MCF 10A (cell line): ENCODE measurements around the gene MON1B. TPM values are rescaled to one million over a fixed set of nuclear protein-coding genes. Genes with fewer than 3 reads are reported as not detected.
"Not testable (repeated sequence)": the region's sequence is repeated elsewhere in the genome, so short reads cannot be mapped to it uniquely, and the experiment has no call there.

Experiments used
- BruUV-seq: library from RNA; stranded (reverse); fragments of 400-500 nt; replicated peaks from 2 replicates; lab custom pipeline; 2021; lab: Mats Ljungman, UMichigan
- CTCF ChIA-PET: fragments of 300-600 bp; sonication (Branson Sonifier 250); formaldehyde crosslinking; extraction: SDS; loops from one replicate; lab custom pipeline; 2021; ENCODE audit warnings: antibody characterized with exemption, inconsistent platforms; lab: Yijun Ruan, JAX
- POLR2A ChIA-PET: fragments of 300-600, 350-650 bp; sonication (Branson Sonifier 250); formaldehyde crosslinking; extraction: SDS; loops from one replicate; lab custom pipeline; 2020; ENCODE audit warnings: antibody characterized with exemption, inconsistent platforms; lab: Yijun Ruan, JAX
- DNase-seq: peaks from one replicate; pipeline ENCODE4 v3.0.0-alpha.2; 2018; ENCODE audit not compliant: unreplicated experiment
- H3K27ac Mint-ChIP-seq: one replicate; pipeline ENCODE4 v1.8.0; 2022; ENCODE audit warnings: mild to moderate bottlenecking, low read depth, mixed read lengths; ENCODE audit not compliant: unreplicated experiment
- H3K27me3 Mint-ChIP-seq: one replicate; pipeline ENCODE4 v1.8.0; 2022; ENCODE audit warnings: mixed read lengths; ENCODE audit not compliant: insufficient read depth, unreplicated experiment
- H3K36me3 Mint-ChIP-seq: one replicate; pipeline ENCODE4 v1.8.0; 2022; ENCODE audit warnings: mild to moderate bottlenecking, moderate library complexity, mixed read lengths; ENCODE audit not compliant: insufficient read depth, unreplicated experiment
- H3K4me1 Mint-ChIP-seq: one replicate; pipeline ENCODE4 v1.8.0; 2022; ENCODE audit warnings: mixed read lengths; ENCODE audit not compliant: insufficient read depth, unreplicated experiment
- H3K4me3 Mint-ChIP-seq: one replicate; pipeline ENCODE4 v1.8.0; 2022; ENCODE audit warnings: mild to moderate bottlenecking, moderate library complexity, mixed read lengths; ENCODE audit not compliant: unreplicated experiment
- H3K9me3 Mint-ChIP-seq: one replicate; pipeline ENCODE4 v1.8.0; 2022; ENCODE audit warnings: mixed read lengths; ENCODE audit not compliant: unreplicated experiment
- CTCF ChIP-seq: fragments of 200-600 bp; IDR thresholded peaks from one replicate; pipeline ENCODE4 v1.8.0; 2022; ENCODE audit warnings: antibody characterized with exemption, mild to moderate bottlenecking; ENCODE audit not compliant: unreplicated experiment
- intact Hi-C: fragments of 100-400 bp; cut with micrococcal nuclease; formaldehyde crosslinking; loops from 2 replicates; pipeline ENCODE4 v1.14.1; 2022
- total RNA-seq: library from RNA; stranded (reverse); gene quantifications from 2 replicates; pipeline ENCODE4 v1.2.3, GENCODE V29; 2022

The MON1B gene
- total RNA-seq, 1 experiment from 2014 or later: 70.5 TPM

GRCh38 chr16:77157346-77158058, 33.5 kb upstream of the MON1B start:
- Mint-ChIP-seq H3K4me1 (peaks cover 5% of the 10 kb centered on the region), H3K36me3 (no peaks in the 10 kb centered on the region), H3K4me3 (no peak overlapping the region), H3K27ac (no peak overlapping the region), H3K9me3 (no peaks in the 10 kb centered on the region), H3K27me3 (no peaks in the 10 kb centered on the region)
- TF ChIP-seq CTCF: no peak
- ChIA-PET POLR2A (no interaction called here), CTCF (interaction anchor here (2.4 kb wide), 1 partner anchor 13 kb away, joined by 14 read pairs; no protein-coding TSS in a partner anchor)
- no peak for DNase-seq
- no TSS peak for BruUV-seq
- intact Hi-C loops: no loop called here

- ChIA-PET POLR2A (no interaction called here), CTCF (interaction anchor here (2.4 kb wide), 1 partner anchor 12 kb away, joined by 14 read pairs; no protein-coding TSS in a partner anchor)
- BruUV-seq: no TSS peak
- H3K9me3 Mint-ChIP-seq: no peaks in the 10 kb centered on the region
- DNase-seq: no peak
- H3K27ac Mint-ChIP-seq: no peak overlapping the region
- H3K4me1 Mint-ChIP-seq: peaks cover 5% of the 10 kb centered on the region
- no peaks in the 10 kb centered on the region for H3K36me3 Mint-ChIP-seq
- TF ChIP-seq CTCF: no peak
- no peaks in the 10 kb centered on the region for H3K27me3 Mint-ChIP-seq
- H3K4me3 Mint-ChIP-seq: no peak overlapping the region
- intact Hi-C loops: no loop called here
These were observed 32.7 kb upstream of the MON1B start for GRCh38 chr16:77158293-77158692.

- ChIA-PET CTCF (interaction anchor here (0.6 to 1.2 kb wide), 3 partner anchors 10 to 1262 kb away, joined by 3 read pairs; no protein-coding TSS in a partner anchor), POLR2A (no interaction called here)
- intact Hi-C loops: no loop called here
- Mint-ChIP-seq H3K9me3 (no peaks in the 10 kb centered on the region), H3K27me3 (no peaks in the 10 kb centered on the region), H3K36me3 (no peaks in the 10 kb centered on the region), H3K4me3 (no peak overlapping the region), H3K4me1 (no peaks in the 10 kb centered on the region), H3K27ac (no peak overlapping the region)
- DNase-seq: no peak
- TF ChIP-seq CTCF: no peak
- BruUV-seq: no TSS peak
These were observed 26.0 kb upstream of the MON1B start for GRCh38 chr16:77165006-77165405.

GRCh38 chr16:77165536-77166236, 25.3 kb upstream of the MON1B start:
- H3K27me3 Mint-ChIP-seq: not testable (repeated sequence)

More at GRCh38 chr16:77165536-77166236, 25.3 kb upstream of the MON1B start:
- H3K4me3 Mint-ChIP-seq, BruUV-seq, H3K27ac Mint-ChIP-seq, POLR2A ChIA-PET, H3K36me3 Mint-ChIP-seq, DNase-seq, H3K4me1 Mint-ChIP-seq, H3K9me3 Mint-ChIP-seq, intact Hi-C loops: not testable (repeated sequence)
- CTCF ChIA-PET: interaction anchor here (0.6 to 1.7 kb wide), 4 partner anchors 9 to 1263 kb away, joined by 3 to 4 read pairs (median 4); no protein-coding TSS in a partner anchor
